Ovary (tissue), 9 donors: ENCODE data around the gene CEACAM5. TPM values are rescaled to one million over a fixed set of nuclear protein-coding genes. Genes with fewer than 3 reads are reported as not detected.

ENCODE experiments used
- DNase-seq, 5 donors: peaks; one replicate each; pipeline ENCODE4 v3.0.0-alpha.2; 2019 to 2020
- H3K27ac ChIP-seq, 2 donors: fragments of 200-600 bp; one replicate each; pipeline versions ENCODE4 v1.5.1 to v1.8.0; 2019 to 2022
- H3K27me3 ChIP-seq: fragments of 200-600 bp; one replicate; pipeline ENCODE4 v1.8.0; 2022
- H3K36me3 ChIP-seq: fragments of 200-600 bp; sonication (generic); one replicate; pipeline ENCODE4 v1.5.1; 2019
- H3K4me1 ChIP-seq: one replicate; pipeline ENCODE4 v1.8.1; 2013; ENCODE audit warnings: mild to moderate bottlenecking, moderate library complexity; ENCODE audit not compliant: insufficient read depth
- H3K4me3 ChIP-seq: fragments of 200-600 bp; sonication (generic); one replicate; pipeline ENCODE4 v1.5.1; 2017
- H3K9me3 ChIP-seq, 2 donors: fragments of 200-600 bp in 1 of 2; sonication (generic) in 1 of 2; one replicate each; pipeline versions ENCODE4 v1.5.1 to v1.8.1; 2013 to 2019; ENCODE audit warnings: mild to moderate bottlenecking in 1 of 2, moderate library complexity in 1 of 2
- EP300 ChIP-seq: sonication (generic); formaldehyde crosslinking; IDR thresholded peaks from one replicate; pipeline ENCODE4 v1.6.1; 2017; ENCODE audit warnings: antibody characterized with exemption
- POLR2A ChIP-seq: fragments of 450-650 bp; IDR thresholded peaks from one replicate; pipeline ENCODE4 v1.6.1; 2017; ENCODE audit warnings: antibody characterized with exemption, mild to moderate bottlenecking, moderate library complexity
- WGBS, 3 donors: extraction: QIAGEN DNeasy Blood & Tissue Kit in 1 of 3; methylation state at CpG; one replicate each; pipeline versions ENCODE4 v1.1.5 to v1.1.7; 2013 to 2017; 5-methylcytosine and 5-hydroxymethylcytosine counted together
- intact Hi-C, 4 donors: fragments of 100-400 bp; cut with DNase I; formaldehyde crosslinking; loops; one replicate each; pipeline versions ENCODE4 v1.11.0 to v1.15.1; 2022 to 2023
- polyA plus RNA-seq, 2 donors: library from polyadenylated mRNA; stranded (reverse); fragments of 200-250 nt in 1 of 2; fragments of 350-450 nt in 1 of 2; fragmentation: Illumina TruSeq in 1 of 2; extraction: RNeasy Lipid Tissue Mini Kit (QIAGEN cat#74804) in 1 of 2; gene quantifications; one replicate each; pipeline ENCODE4 v1.2.3, GENCODE V29; 2013 to 2014
- total RNA-seq, 7 donors: library from RNA; depleted of rRNA in 2 of 7; stranded (reverse); fragments of >200 nt in 2 of 7; fragmentation: NEBNext Ultra II Directional in 3 of 7; extraction: Animal tissue kit (Norgen Biotek cat#: 25700) in 3 of 7; gene quantifications; one replicate each; pipeline versions ENCODE4 v1.1.0 to v1.2.4, GENCODE V29; 2016 to 2023
- TF ChIP-seq, protein P1 (sequence below), 3 donors: fragments of 450-650 bp in 2 of 3; fragments of 200-600 bp in 1 of 3; IDR thresholded peaks; one replicate each; pipeline versions ENCODE4 v1.5.1 to v1.8.0; 2016 to 2022; ENCODE audit warnings: antibody characterized with exemption in 3 of 3, mild to moderate bottlenecking in 1 of 3
- donor health status: DM: no; HTN: no; CAD: no; lungs with moderate emphysema.
- donor health status: DM: no; HTN: no; CAD: no.
- donor health status: Bipolar disorder and iron deficiency.
- donor health status: DM: yes; HTN: yes; CAD: no.
- donor health status: DM: no; HTN: no; CAD: no.
- donor health status: DM: yes; HTN: yes; CAD: no.

CEACAM5 gene
- total and polyA plus RNA-seq, 9 donors = 0.27 to 1.5 (median 1.3) TPM; not detected in 6

DNA sequence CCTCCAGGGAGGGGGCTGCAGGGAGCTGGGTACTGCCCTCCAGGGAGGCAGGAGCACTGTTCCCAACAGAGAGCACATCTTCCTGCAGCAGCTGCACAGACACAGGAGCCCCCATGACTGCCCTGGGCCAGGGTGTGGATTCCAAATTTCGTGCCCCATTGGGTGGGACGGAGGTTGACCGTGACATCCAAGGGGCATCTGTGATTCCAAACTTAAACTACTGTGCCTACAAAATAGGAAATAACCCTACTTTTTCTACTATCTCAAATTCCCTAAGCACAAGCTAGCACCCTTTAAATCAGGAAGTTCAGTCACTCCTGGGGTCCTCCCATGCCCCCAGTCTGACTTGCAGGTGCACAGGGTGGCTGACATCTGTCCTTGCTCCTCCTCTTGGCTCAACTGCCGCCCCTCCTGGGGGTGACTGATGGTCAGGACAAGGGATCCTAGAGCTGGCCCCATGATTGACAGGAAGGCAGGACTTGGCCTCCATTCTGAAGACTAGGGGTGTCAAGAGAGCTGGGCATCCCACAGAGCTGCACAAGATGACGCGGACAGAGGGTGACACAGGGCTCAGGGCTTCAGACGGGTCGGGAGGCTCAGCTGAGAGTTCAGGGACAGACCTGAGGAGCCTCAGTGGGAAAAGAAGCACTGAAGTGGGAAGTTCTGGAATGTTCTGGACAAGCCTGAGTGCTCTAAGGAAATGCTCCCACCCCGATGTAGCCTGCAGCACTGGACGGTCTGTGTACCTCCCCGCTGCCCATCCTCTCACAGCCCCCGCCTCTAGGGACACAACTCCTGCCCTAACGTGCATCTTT lies 7.8 kb upstream of the CEACAM5 start:
- no peaks in the 10 kb centered on the region for H3K36me3 ChIP-seq
- intact Hi-C loops = no loop called here
- TF ChIP-seq EP300 = no peak
- TF ChIP-seq, protein P1, sequence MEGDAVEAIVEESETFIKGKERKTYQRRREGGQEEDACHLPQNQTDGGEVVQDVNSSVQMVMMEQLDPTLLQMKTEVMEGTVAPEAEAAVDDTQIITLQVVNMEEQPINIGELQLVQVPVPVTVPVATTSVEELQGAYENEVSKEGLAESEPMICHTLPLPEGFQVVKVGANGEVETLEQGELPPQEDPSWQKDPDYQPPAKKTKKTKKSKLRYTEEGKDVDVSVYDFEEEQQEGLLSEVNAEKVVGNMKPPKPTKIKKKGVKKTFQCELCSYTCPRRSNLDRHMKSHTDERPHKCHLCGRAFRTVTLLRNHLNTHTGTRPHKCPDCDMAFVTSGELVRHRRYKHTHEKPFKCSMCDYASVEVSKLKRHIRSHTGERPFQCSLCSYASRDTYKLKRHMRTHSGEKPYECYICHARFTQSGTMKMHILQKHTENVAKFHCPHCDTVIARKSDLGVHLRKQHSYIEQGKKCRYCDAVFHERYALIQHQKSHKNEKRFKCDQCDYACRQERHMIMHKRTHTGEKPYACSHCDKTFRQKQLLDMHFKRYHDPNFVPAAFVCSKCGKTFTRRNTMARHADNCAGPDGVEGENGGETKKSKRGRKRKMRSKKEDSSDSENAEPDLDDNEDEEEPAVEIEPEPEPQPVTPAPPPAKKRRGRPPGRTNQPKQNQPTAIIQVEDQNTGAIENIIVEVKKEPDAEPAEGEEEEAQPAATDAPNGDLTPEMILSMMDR (IDR thresholded peaks at IDR 0.05) = no peak
- TF ChIP-seq POLR2A = no peak
- no peak overlapping the region for H3K27ac ChIP-seq
- no peak for DNase-seq
- H3K27me3 ChIP-seq = no peaks in the 10 kb centered on the region
- no peaks in the 10 kb centered on the region for H3K4me1 ChIP-seq
- WGBS, 3 donors = 72 to 79% (median 73%) methylated on average over 13 of the region's 13 CpGs
- H3K9me3 ChIP-seq = no peaks in the 10 kb centered on the region
- H3K4me3 ChIP-seq = no peak overlapping the region

DNA sequence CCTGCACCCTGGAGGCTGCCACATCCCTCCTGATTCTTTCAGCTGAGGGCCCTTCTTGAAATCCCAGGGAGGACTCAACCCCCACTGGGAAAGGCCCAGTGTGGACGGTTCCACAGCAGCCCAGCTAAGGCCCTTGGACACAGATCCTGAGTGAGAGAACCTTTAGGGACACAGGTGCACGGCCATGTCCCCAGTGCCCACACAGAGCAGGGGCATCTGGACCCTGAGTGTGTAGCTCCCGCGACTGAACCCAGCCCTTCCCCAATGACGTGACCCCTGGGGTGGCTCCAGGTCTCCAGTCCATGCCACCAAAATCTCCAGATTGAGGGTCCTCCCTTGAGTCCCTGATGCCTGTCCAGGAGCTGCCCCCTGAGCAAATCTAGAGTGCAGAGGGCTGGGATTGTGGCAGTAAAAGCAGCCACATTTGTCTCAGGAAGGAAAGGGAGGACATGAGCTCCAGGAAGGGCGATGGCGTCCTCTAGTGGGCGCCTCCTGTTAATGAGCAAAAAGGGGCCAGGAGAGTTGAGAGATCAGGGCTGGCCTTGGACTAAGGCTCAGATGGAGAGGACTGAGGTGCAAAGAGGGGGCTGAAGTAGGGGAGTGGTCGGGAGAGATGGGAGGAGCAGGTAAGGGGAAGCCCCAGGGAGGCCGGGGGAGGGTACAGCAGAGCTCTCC lies 6.9 kb upstream of the CEACAM5 start:
- Histone ChIP-seq H3K9me3 (no peaks in the 10 kb centered on the region), H3K27me3 (no peaks in the 10 kb centered on the region), H3K27ac (no peak overlapping the region), H3K36me3 (no peaks in the 10 kb centered on the region), H3K4me3 (no peak overlapping the region), H3K4me1 (no peaks in the 10 kb centered on the region)
- WGBS, 3 donors = 36 to 42% (median 39%) methylated on average over 10 of the region's 10 CpGs
- DNase-seq = no peak
- intact Hi-C loops = no loop called here
- TF ChIP-seq, protein P1 (IDR thresholded peaks at IDR 0.05) = no peak
- TF ChIP-seq POLR2A (no peak), EP300 (no peak)

DNA sequence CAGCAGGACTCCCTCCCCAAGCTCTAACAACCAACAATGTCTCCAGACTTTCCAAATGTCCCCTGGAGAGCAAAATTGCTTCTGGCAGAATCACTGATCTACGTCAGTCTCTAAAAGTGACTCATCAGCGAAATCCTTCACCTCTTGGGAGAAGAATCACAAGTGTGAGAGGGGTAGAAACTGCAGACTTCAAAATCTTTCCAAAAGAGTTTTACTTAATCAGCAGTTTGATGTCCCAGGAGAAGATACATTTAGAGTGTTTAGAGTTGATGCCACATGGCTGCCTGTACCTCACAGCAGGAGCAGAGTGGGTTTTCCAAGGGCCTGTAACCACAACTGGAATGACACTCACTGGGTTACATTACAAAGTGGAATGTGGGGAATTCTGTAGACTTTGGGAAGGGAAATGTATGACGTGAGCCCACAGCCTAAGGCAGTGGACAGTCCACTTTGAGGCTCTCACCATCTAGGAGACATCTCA lies 6.2 kb upstream of the CEACAM5 start:
- DNase-seq = no peak

DNA sequence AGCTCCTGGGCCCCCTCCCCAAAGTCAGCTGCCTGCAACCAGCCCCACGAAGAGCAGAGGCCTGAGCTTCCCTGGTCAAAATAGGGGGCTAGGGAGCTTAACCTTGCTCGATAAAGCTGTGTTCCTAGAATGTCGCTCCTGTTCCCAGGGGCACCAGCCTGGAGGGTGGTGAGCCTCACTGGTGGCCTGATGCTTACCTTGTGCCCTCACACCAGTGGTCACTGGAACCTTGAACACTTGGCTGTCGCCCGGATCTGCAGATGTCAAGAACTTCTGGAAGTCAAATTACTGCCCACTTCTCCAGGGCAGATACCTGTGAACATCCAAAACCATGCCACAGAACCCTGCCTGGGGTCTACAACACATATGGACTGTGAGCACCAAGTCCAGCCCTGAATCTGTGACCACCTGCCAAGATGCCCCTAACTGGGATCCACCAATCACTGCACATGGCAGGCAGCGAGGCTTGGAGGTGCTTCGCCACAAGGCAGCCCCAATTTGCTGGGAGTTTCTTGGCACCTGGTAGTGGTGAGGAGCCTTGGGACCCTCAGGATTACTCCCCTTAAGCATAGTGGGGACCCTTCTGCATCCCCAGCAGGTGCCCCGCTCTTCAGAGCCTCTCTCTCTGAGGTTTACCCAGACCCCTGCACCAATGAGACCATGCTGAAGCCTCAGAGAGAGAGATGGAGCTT lies 4.7 kb upstream of the CEACAM5 start:
- no peak overlapping the region for H3K27ac ChIP-seq
- no peak for DNase-seq
- H3K36me3 ChIP-seq = no peaks in the 10 kb centered on the region
- H3K4me1 ChIP-seq = no peaks in the 10 kb centered on the region
- no peaks in the 10 kb centered on the region for H3K27me3 ChIP-seq
- no peaks in the 10 kb centered on the region for H3K9me3 ChIP-seq
- no peak overlapping the region for H3K4me3 ChIP-seq
- TF ChIP-seq EP300 = no peak
- TF ChIP-seq, protein P1 (IDR thresholded peaks at IDR 0.05) = no peak
- intact Hi-C loops = no loop called here
- WGBS, 3 donors = 60 to 70% (median 69%) methylated on average over 8 of the region's 8 CpGs

More for the DNA sequence above, 6.2 kb upstream of the CEACAM5 start:
- Histone ChIP-seq H3K27me3 (no peaks in the 10 kb centered on the region), H3K4me1 (no peaks in the 10 kb centered on the region), H3K27ac (no peak overlapping the region), H3K9me3 (no peaks in the 10 kb centered on the region), H3K4me3 (no peak overlapping the region), H3K36me3 (no peaks in the 10 kb centered on the region)
- TF ChIP-seq, protein P1 (IDR thresholded peaks at IDR 0.05) = no peak
- no peak for TF ChIP-seq EP300
- no peak for TF ChIP-seq POLR2A
- WGBS, 3 donors = 30 to 41% (median 35%) methylated on average over 3 of the region's 3 CpGs
- intact Hi-C loops = no loop called here
